ENCODE measurements around the gene GLA. TPM values are rescaled to one million over a fixed set of nuclear protein-coding genes. Genes with fewer than 3 reads are reported as not detected.

Gene GLA
- total and polyA plus RNA-seq, 9 of the 15 experiments (the other 6 are each of a cell fraction or from before 2014, with no cell fraction given): 41.7 to 146 (median 73.8) TPM

DNA sequence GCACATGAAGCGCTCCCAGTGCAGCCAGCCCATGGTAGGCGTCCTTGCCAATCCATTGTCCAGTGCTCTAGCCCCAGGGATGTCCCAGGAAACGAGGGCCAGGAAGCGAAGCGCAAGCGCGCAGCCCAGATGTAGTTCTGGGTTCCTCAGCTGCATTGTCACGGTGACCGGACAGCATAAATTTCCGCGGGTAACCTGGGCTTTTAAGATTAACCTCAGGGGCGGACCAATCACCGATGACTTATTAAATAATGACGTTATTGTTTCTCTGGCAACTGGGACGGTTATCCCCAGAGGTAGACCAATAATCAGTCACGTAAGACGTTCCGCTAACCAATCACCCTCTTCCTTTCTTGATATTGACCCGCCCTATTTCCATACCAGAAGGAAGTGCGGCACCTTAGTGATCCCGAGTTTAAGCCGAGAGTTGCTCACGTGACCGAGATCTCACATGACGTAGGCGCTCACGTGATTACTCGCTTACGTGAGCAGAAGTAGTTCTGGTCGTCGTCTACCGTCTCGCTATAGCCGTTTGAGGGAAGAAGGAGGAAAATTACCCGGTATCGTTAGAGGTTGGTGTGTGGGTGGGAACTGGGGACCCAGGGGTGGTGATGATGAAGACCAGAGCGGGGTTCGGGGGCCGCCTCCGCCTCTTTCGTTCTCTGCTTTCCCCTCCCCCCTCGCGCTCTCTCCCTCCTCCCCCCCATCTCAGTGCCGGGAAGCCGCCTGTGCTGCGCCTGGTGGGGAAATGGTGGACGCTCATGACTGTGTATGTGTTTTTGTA lies at the start of gene GLA, which contains the start of gene HNRNPH2 (continued):
- TF ChIP-seq, protein P1, sequence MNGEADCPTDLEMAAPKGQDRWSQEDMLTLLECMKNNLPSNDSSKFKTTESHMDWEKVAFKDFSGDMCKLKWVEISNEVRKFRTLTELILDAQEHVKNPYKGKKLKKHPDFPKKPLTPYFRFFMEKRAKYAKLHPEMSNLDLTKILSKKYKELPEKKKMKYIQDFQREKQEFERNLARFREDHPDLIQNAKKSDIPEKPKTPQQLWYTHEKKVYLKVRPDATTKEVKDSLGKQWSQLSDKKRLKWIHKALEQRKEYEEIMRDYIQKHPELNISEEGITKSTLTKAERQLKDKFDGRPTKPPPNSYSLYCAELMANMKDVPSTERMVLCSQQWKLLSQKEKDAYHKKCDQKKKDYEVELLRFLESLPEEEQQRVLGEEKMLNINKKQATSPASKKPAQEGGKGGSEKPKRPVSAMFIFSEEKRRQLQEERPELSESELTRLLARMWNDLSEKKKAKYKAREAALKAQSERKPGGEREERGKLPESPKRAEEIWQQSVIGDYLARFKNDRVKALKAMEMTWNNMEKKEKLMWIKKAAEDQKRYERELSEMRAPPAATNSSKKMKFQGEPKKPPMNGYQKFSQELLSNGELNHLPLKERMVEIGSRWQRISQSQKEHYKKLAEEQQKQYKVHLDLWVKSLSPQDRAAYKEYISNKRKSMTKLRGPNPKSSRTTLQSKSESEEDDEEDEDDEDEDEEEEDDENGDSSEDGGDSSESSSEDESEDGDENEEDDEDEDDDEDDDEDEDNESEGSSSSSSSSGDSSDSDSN (IDR thresholded peaks at IDR 0.05; ENCODE audit: borderline replicate concordance in 1 of 2, low read depth in 2 of 2, low read length in 2 of 2): peak in 1 of 2 experiments; percentile 53; a peak in 1 of 4 replicates
- TF ChIP-seq DPF2 (IDR thresholded peaks at IDR 0.05) (peak; percentile 33; the same call in 1 of the 2 replicates), TFAP4 (CRISPR knock-in tag; IDR thresholded peaks at IDR 0.05; ENCODE audit: borderline replicate concordance) (peak; percentile 80), EP300 (IDR thresholded peaks at IDR 0.05; ENCODE audit: low read length) (peak; percentile 37; the same call in 1 of the 2 replicates), HMBOX1 (IDR thresholded peaks at IDR 0.05) (0 out of 2 replicates have a peak, but pooled peaks have one; percentile 33), CREB3L1 (IDR thresholded peaks at IDR 0.05; ENCODE audit: borderline replicate concordance, low read depth) (peak; percentile 68; the same call in 1 of the 2 replicates), BRCA1 (IDR thresholded peaks at IDR 0.05) (no peak), BRCA1 (CRISPR knock-in tag; IDR thresholded peaks at IDR 0.05) (no peak), E2F5 (CRISPR knock-in tag; IDR thresholded peaks at IDR 0.05) (no peak), ZZZ3 (IDR thresholded peaks at IDR 0.05) (no peak), BCOR (IDR thresholded peaks at IDR 0.05) (0 out of 2 replicates have a peak, but pooled peaks have one; percentile 18), SMARCB1 (IDR thresholded peaks at IDR 0.05; ENCODE audit: insufficient read length, low read depth) (no peak), IRF2 (CRISPR knock-in tag; IDR thresholded peaks at IDR 0.05) (no peak), ZNF639 (CRISPR knock-in tag; conservative IDR thresholded peaks at IDR 0.05 in 1 of 2, IDR thresholded peaks at IDR 0.05 in 1 of 2) (peak in 1 of 2 experiments; percentile 52; a peak in 2 of 4 replicates)

Measured in K562 (cell line).